OCI-LY1 (cell line): ENCODE measurements around the gene PSMG1.
"Not testable (repeated sequence)": the region's sequence is repeated elsewhere in the genome, so short reads cannot be mapped to it uniquely, and the experiment has no call there.

ENCODE experiments used
- H2AFZ ChIP-seq: fragments of 200-600 bp; sonication (generic), shearing (Covaris generic); 2 replicates; pipeline ENCODE4 v1.6.0; 2014; ENCODE audit warnings: antibody characterized with exemption, mild to moderate bottlenecking, low read length
- H3F3A ChIP-seq: fragments of 200-600 bp; sonication (generic), shearing (Covaris generic); 2 replicates; pipeline ENCODE4 v1.6.0; 2014; ENCODE audit warnings: mild to moderate bottlenecking, antibody characterized with exemption, low read length, moderate library complexity; ENCODE audit not compliant: insufficient read depth
- H3K27ac ChIP-seq: fragments of 200-600 bp; sonication (generic); 2 replicates; pipeline ENCODE4 v1.5.1; 2014; ENCODE audit warnings: low read length, mixed run types, mild to moderate bottlenecking, low read depth; ENCODE audit not compliant: poor library complexity, severe bottlenecking
- H3K27me3 ChIP-seq: fragments of 200-600 bp; sonication (generic); 2 replicates; pipeline ENCODE4 v1.6.0; 2014; ENCODE audit warnings: antibody characterized with exemption, mild to moderate bottlenecking, low read length, moderate library complexity; ENCODE audit not compliant: insufficient read depth
- H3K36me3 ChIP-seq: fragments of 200-600 bp; sonication (generic); 2 replicates; pipeline ENCODE4 v1.6.1; 2014; ENCODE audit warnings: mild to moderate bottlenecking, antibody characterized with exemption, low read length, moderate library complexity, mixed read lengths; ENCODE audit not compliant: insufficient read depth
- H3K4me1 ChIP-seq: fragments of 200-600 bp; sonication (generic); 2 replicates; pipeline ENCODE4 v1.5.1; 2014; ENCODE audit warnings: mild to moderate bottlenecking, low read length, moderate library complexity; ENCODE audit not compliant: insufficient read depth, severe bottlenecking
- H3K4me2 ChIP-seq: fragments of 200-600 bp; sonication (generic), shearing (Covaris generic); 2 replicates; pipeline ENCODE4 v1.6.1; 2014; ENCODE audit warnings: low read length
- H3K4me3 ChIP-seq: fragments of 200-600 bp; sonication (generic); 2 replicates; pipeline ENCODE4 v1.5.1; 2014; ENCODE audit warnings: low read length, low read depth, mild to moderate bottlenecking, mixed read lengths; ENCODE audit not compliant: poor library complexity, severe bottlenecking
- H3K79me2 ChIP-seq: fragments of 200-600 bp; shearing (Covaris generic); 2 replicates; pipeline ENCODE4 v1.6.1; 2016; ENCODE audit warnings: mixed run types, low read length, mixed read lengths; ENCODE audit not compliant: insufficient read depth
- H3K9ac ChIP-seq: fragments of 200-600 bp; sonication (generic), shearing (Covaris generic); 2 replicates; pipeline ENCODE4 v1.6.1; 2014; ENCODE audit warnings: mild to moderate bottlenecking, low read length, mixed read lengths
- H3K9me2 ChIP-seq: fragments of 200-600 bp; sonication (generic), shearing (Covaris generic); 2 replicates; pipeline ENCODE4 v1.6.1; 2014; ENCODE audit warnings: low read depth, mild to moderate bottlenecking, low read length, mixed read lengths
- H3K9me3 ChIP-seq: fragments of 200-600 bp; shearing (Covaris generic); 2 replicates; pipeline ENCODE4 v1.6.1; 2014; ENCODE audit warnings: low read length, mixed read lengths
- H4K20me1 ChIP-seq: fragments of 200-600 bp; sonication (generic), shearing (Covaris generic); 2 replicates; pipeline ENCODE4 v1.6.0; 2016; ENCODE audit warnings: mild to moderate bottlenecking, low read length; ENCODE audit not compliant: insufficient read depth
- CTCF ChIP-seq: fragments of 200-600 bp; sonication (generic), shearing (Covaris generic); IDR thresholded peaks from 2 replicates; pipeline ENCODE4 v1.5.1; 2017; ENCODE audit warnings: mild to moderate bottlenecking, antibody characterized with exemption, low read length, moderate library complexity, mixed read lengths
- EZH2 ChIP-seq: fragments of 200-600 bp; sonication (generic), shearing (Covaris generic); IDR thresholded peaks from 2 replicates; pipeline ENCODE4 v1.8.0; 2017; ENCODE audit warnings: borderline replicate concordance, mixed run types, mild to moderate bottlenecking, antibody characterized with exemption, low read length, moderate library complexity, mixed read lengths

PSMG1 gene

GRCh38 chr21:39159342-39160063 lies 23.7 kb downstream of the PSMG1 start:
- Histone ChIP-seq H2AFZ (no peak overlapping the region), H3F3A (no peaks in the 10 kb centered on the region), H3K9me3 (peaks cover 7% of the 10 kb centered on the region; the same call in 1 of the 2 replicates), H3K4me1 (no peaks in the 10 kb centered on the region), H3K79me2 (no peaks in the 10 kb centered on the region), H3K4me2 (no peak overlapping the region), H3K27ac (no peak overlapping the region), H4K20me1 (no peaks in the 10 kb centered on the region), H3K36me3 (no peaks in the 10 kb centered on the region; the same call in 1 of the 2 replicates), H3K9me2 (no peaks in the 10 kb centered on the region), H3K27me3 (peaks cover 7% of the 10 kb centered on the region), H3K9ac (no peak overlapping the region), H3K4me3 (no peak overlapping the region)
- TF ChIP-seq EZH2 (no peak), CTCF (no peak)

- not testable (repeated sequence) for H3K9me2 ChIP-seq, H3K9me3 ChIP-seq, H3F3A ChIP-seq, H3K79me2 ChIP-seq, H2AFZ ChIP-seq, H3K9ac ChIP-seq, H3K27me3 ChIP-seq, H3K4me1 ChIP-seq, H3K27ac ChIP-seq, H3K36me3 ChIP-seq, H4K20me1 ChIP-seq, H3K4me2 ChIP-seq, H3K4me3 ChIP-seq
These were observed 26.0 kb downstream of the PSMG1 start for GRCh38 chr21:39157241-39157640.

- H3K9me2 ChIP-seq = no peaks in the 10 kb centered on the region
- no peak overlapping the region for H2AFZ ChIP-seq
- no peaks in the 10 kb centered on the region for H4K20me1 ChIP-seq
- H3K4me1 ChIP-seq = no peaks in the 10 kb centered on the region
- no peaks in the 10 kb centered on the region for H3F3A ChIP-seq
- no peak overlapping the region for H3K4me3 ChIP-seq
- H3K36me3 ChIP-seq = no peaks in the 10 kb centered on the region; the same call in 1 of the 2 replicates
- no peaks in the 10 kb centered on the region for H3K79me2 ChIP-seq
- H3K27ac ChIP-seq = no peak overlapping the region
- TF ChIP-seq CTCF = no peak
- TF ChIP-seq EZH2 = no peak
- peaks cover 11% of the 10 kb centered on the region for H3K27me3 ChIP-seq
- H3K9ac ChIP-seq = no peak overlapping the region
- no peak overlapping the region for H3K4me2 ChIP-seq
- H3K9me3 ChIP-seq = no peaks in the 10 kb centered on the region
These were observed 27.2 kb downstream of the PSMG1 start for GRCh38 chr21:39156024-39156423.

GRCh38 chr21:39155578-39155977 lies 27.7 kb downstream of the PSMG1 start:
- no peaks in the 10 kb centered on the region for H3K79me2 ChIP-seq
- no peak overlapping the region for H3K4me2 ChIP-seq
- no peaks in the 10 kb centered on the region for H4K20me1 ChIP-seq
- no peak overlapping the region for H3K27ac ChIP-seq
- H3K9me2 ChIP-seq = no peaks in the 10 kb centered on the region
- H3K9me3 ChIP-seq = no peaks in the 10 kb centered on the region
- no peaks in the 10 kb centered on the region for H3F3A ChIP-seq
- H3K27me3 ChIP-seq = peaks cover 11% of the 10 kb centered on the region
- H3K9ac ChIP-seq = no peak overlapping the region
- H3K4me3 ChIP-seq = no peak overlapping the region
- H3K36me3 ChIP-seq = no peaks in the 10 kb centered on the region; the same call in 1 of the 2 replicates
- no peaks in the 10 kb centered on the region for H3K4me1 ChIP-seq
- H2AFZ ChIP-seq = no peak overlapping the region
- TF ChIP-seq EZH2 (no peak), CTCF (no peak)
